Superior temporal gyrus (tissue), 1 donor: Measurements from ENCODE around the gene BRWD1.
"Not testable (repeated sequence)": the region's sequence is repeated elsewhere in the genome, so short reads cannot be mapped to it uniquely, and the experiment has no call there.

Experiments
- DNase-seq: peaks from one replicate; pipeline ENCODE4 v3.0.0-alpha.2; 2016; ENCODE audit errors: extremely low spot score

BRWD1 gene

GRCh38 chr21:39282911-39283310 is 30.5 kb downstream of the BRWD1 start:
- no peak for DNase-seq

- DNase-seq = no peak
These were observed 31.6 kb downstream of the BRWD1 start for GRCh38 chr21:39281853-39282252.

- DNase-seq = no peak
These were observed 32.2 kb downstream of the BRWD1 start for GRCh38 chr21:39281207-39281606.

GRCh38 chr21:39269620-39270019 is 43.8 kb downstream of the BRWD1 start:
- no peak for DNase-seq

- DNase-seq = no peak
These were observed 47.8 kb downstream of the BRWD1 start for GRCh38 chr21:39265603-39266002.

- no peak for DNase-seq
These were observed 50.1 kb downstream of the BRWD1 start for GRCh38 chr21:39263372-39263771.

- no peak for DNase-seq
These were observed 55.2 kb downstream of the BRWD1 start for GRCh38 chr21:39258207-39258606.

- DNase-seq = peak; percentile 35
These were observed 62.1 kb downstream of the BRWD1 start for GRCh38 chr21:39251326-39251725.

GRCh38 chr21:39238275-39238674 is 75.2 kb downstream of the BRWD1 start:
- DNase-seq = no peak

- no peak for DNase-seq
These were observed 80.6 kb downstream of the BRWD1 start for GRCh38 chr21:39232861-39233291.

GRCh38 chr21:39224930-39225329 is 88.5 kb downstream of the BRWD1 start:
- no peak for DNase-seq

GRCh38 chr21:39221997-39222486 is 91.4 kb downstream of the BRWD1 start:
- DNase-seq = no peak

- DNase-seq = no peak
These were observed 92.0 kb downstream of the BRWD1 start for GRCh38 chr21:39221282-39221996.

- not testable (repeated sequence) for DNase-seq
These were observed 92.6 kb downstream of the BRWD1 start for GRCh38 chr21:39220875-39221274.

GRCh38 chr21:39220150-39220549 is 93.3 kb downstream of the BRWD1 start:
- no peak for DNase-seq

- DNase-seq = no peak
These were observed 95.4 kb downstream of the BRWD1 start for GRCh38 chr21:39218082-39218409.

GRCh38 chr21:39217356-39218081 is 95.9 kb downstream of the BRWD1 start:
- no peak for DNase-seq

- DNase-seq = no peak
These were observed 97.1 kb downstream of the BRWD1 start for GRCh38 chr21:39216290-39216689.

GRCh38 chr21:39215078-39215477 is 98.4 kb downstream of the BRWD1 start:
- DNase-seq = no peak

GRCh38 chr21:39209334-39209688 is 104.1 kb downstream of the BRWD1 start:
- DNase-seq = no peak

GRCh38 chr21:39208624-39209333 is 104.7 kb downstream of the BRWD1 start:
- DNase-seq = no peak

- DNase-seq = no peak
These were observed 109.3 kb downstream of the BRWD1 start for GRCh38 chr21:39204134-39204533.

- no peak for DNase-seq
These were observed 114.6 kb downstream of the BRWD1 start for GRCh38 chr21:39198800-39199199.
